IPS-18a (cell line): Measurements from ENCODE around the gene JAG1.
"Not testable (repeated sequence)": the region's sequence is repeated elsewhere in the genome, so short reads cannot be mapped to it uniquely, and the experiment has no call there.

Experiments used
- H3K27ac ChIP-seq: one replicate; pipeline ENCODE4 v1.5.1; 2013; ENCODE audit warnings: low read length
- H3K27me3 ChIP-seq: one replicate; pipeline ENCODE4 v1.6.1; 2013; ENCODE audit warnings: mild to moderate bottlenecking, low read length; ENCODE audit not compliant: control insufficient read depth, insufficient read depth
- H3K36me3 ChIP-seq: one replicate; pipeline ENCODE4 v1.6.1; 2013; ENCODE audit warnings: low read depth, low read length; ENCODE audit not compliant: control insufficient read depth
- H3K4me1 ChIP-seq: one replicate; pipeline ENCODE4 v1.6.1; 2013; ENCODE audit warnings: low read depth, low read length; ENCODE audit not compliant: control insufficient read depth
- H3K4me3 ChIP-seq: one replicate; pipeline ENCODE4 v1.5.1; 2013; ENCODE audit warnings: low read length
- H3K9ac ChIP-seq: one replicate; pipeline ENCODE4 v1.6.1; 2013; ENCODE audit warnings: mild to moderate bottlenecking, low read length, moderate library complexity
- H3K9me3 ChIP-seq: one replicate; pipeline ENCODE4 v1.6.1; 2013; ENCODE audit warnings: low read depth, low read length; ENCODE audit not compliant: control insufficient read depth

The JAG1 gene

GRCh38 chr20:10631126-10631525 is 42.7 kb downstream of the JAG1 start:
- Histone ChIP-seq H3K4me1 (peaks cover 68% of the 10 kb centered on the region), H3K27ac (no peak overlapping the region), H3K9ac (no peak overlapping the region), H3K9me3 (no peaks in the 10 kb centered on the region), H3K27me3 (no peaks in the 10 kb centered on the region), H3K4me3 (no peak overlapping the region), H3K36me3 (no peaks in the 10 kb centered on the region)

GRCh38 chr20:10629946-10630650 is 43.7 kb downstream of the JAG1 start:
- H3K27ac ChIP-seq = no peak overlapping the region
- no peaks in the 10 kb centered on the region for H3K27me3 ChIP-seq
- H3K4me1 ChIP-seq = peaks cover 59% of the 10 kb centered on the region
- no peaks in the 10 kb centered on the region for H3K9me3 ChIP-seq
- H3K4me3 ChIP-seq = no peak overlapping the region
- no peaks in the 10 kb centered on the region for H3K36me3 ChIP-seq
- no peak overlapping the region for H3K9ac ChIP-seq

GRCh38 chr20:10626896-10627295 is 46.9 kb downstream of the JAG1 start:
- no peaks in the 10 kb centered on the region for H3K36me3 ChIP-seq
- peaks cover 40% of the 10 kb centered on the region for H3K4me1 ChIP-seq
- H3K27ac ChIP-seq = no peak overlapping the region
- H3K9ac ChIP-seq = no peak overlapping the region
- H3K27me3 ChIP-seq = no peaks in the 10 kb centered on the region
- no peaks in the 10 kb centered on the region for H3K9me3 ChIP-seq
- no peak overlapping the region for H3K4me3 ChIP-seq

GRCh38 chr20:10625641-10626040 is 48.2 kb downstream of the JAG1 start:
- Histone ChIP-seq H3K27me3 (no peaks in the 10 kb centered on the region), H3K4me3 (no peak overlapping the region), H3K27ac (no peak overlapping the region), H3K36me3 (no peaks in the 10 kb centered on the region), H3K4me1 (peaks cover 31% of the 10 kb centered on the region), H3K9me3 (no peaks in the 10 kb centered on the region), H3K9ac (no peak overlapping the region)

GRCh38 chr20:10622657-10623418 is 51.0 kb downstream of the JAG1 start:
- Histone ChIP-seq H3K27me3 (no peaks in the 10 kb centered on the region), H3K27ac (no peak overlapping the region), H3K9ac (no peak overlapping the region), H3K4me3 (no peak overlapping the region), H3K9me3 (no peaks in the 10 kb centered on the region), H3K36me3 (no peaks in the 10 kb centered on the region), H3K4me1 (peaks cover 25% of the 10 kb centered on the region)

GRCh38 chr20:10621149-10621548 is 52.6 kb downstream of the JAG1 start:
- no peaks in the 10 kb centered on the region for H3K27me3 ChIP-seq
- H3K9ac ChIP-seq = no peak overlapping the region
- H3K36me3 ChIP-seq = no peaks in the 10 kb centered on the region
- peaks cover 22% of the 10 kb centered on the region for H3K4me1 ChIP-seq
- H3K4me3 ChIP-seq = no peak overlapping the region
- no peak overlapping the region for H3K27ac ChIP-seq
- no peaks in the 10 kb centered on the region for H3K9me3 ChIP-seq

GRCh38 chr20:10619427-10619826 is 54.4 kb downstream of the JAG1 start:
- H3K9ac ChIP-seq = no peak overlapping the region
- H3K36me3 ChIP-seq = no peaks in the 10 kb centered on the region
- H3K9me3 ChIP-seq = no peaks in the 10 kb centered on the region
- peaks cover 22% of the 10 kb centered on the region for H3K4me1 ChIP-seq
- no peak overlapping the region for H3K27ac ChIP-seq
- no peaks in the 10 kb centered on the region for H3K27me3 ChIP-seq
- peak overlapping the region; percentile 2 for H3K4me3 ChIP-seq

DNA sequence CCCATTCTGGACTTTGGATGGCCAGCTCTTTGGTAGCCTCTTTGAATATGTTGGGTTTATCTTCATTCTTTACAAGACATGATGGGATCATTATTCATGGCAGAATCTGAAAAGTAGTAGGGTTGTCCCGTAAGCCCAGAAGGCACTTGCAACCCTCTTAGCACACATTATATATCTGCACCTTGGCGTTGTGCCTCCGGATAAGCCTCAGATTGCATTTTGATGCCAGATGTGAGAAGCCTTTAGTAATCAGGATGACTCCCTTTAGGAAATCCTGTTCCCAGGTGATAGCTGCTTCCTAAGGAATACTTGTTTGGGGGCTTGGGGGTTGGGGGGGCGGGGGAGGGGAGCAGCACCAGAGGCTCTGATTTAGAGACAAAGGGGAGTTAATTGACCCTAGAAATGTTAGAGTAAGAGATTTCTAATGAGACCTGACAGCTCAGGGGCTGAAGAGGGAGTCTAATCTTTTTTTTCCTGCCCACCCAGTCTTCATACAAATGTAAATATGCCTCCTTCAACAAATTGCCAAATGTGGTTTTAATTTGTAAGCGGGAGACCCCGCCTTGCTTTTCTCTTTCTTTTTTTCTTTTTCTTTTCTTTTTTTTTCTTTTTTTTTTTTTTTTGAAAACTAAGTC is 55.1 kb downstream of the JAG1 start:
- Histone ChIP-seq H3K27ac (no peak overlapping the region), H3K27me3 (no peaks in the 10 kb centered on the region), H3K4me3 (no peak overlapping the region), H3K9me3 (no peaks in the 10 kb centered on the region), H3K9ac (no peak overlapping the region), H3K36me3 (no peaks in the 10 kb centered on the region), H3K4me1 (peaks cover 22% of the 10 kb centered on the region)

DNA sequence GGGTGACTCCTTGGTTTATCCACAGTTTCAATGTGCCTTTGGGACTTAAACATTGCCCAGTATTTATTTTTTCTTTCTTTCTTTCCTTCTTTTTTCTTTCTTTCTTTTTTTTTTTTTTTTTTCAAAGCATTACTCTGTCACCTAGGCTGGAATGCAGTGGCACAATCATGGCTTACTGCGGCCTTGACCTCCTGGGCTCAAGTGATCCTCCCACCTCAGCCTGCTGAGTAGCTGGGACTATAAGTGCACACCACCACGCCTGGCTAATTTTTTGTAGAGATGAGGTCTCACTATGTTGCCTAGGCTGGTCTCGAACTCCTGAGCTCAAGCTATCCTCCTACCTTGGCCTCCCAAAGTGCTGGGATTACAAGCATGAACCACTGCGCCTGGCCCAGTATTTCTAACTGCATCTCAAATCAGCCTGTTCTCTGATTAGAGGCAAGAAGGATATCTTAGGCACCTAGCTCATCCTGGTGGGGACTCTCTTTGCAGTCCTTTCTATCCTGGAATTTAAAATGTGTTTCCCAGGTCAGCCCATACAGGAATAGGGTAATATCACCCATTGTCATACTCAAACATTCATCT is 56.2 kb downstream of the JAG1 start:
- not testable (repeated sequence) for H3K9ac ChIP-seq, H3K9me3 ChIP-seq, H3K4me3 ChIP-seq, H3K27me3 ChIP-seq, H3K36me3 ChIP-seq, H3K27ac ChIP-seq
- peaks cover 22% of the 10 kb centered on the region for H3K4me1 ChIP-seq

GRCh38 chr20:10616212-10616611 is 57.6 kb downstream of the JAG1 start:
- Histone ChIP-seq H3K27me3 (no peaks in the 10 kb centered on the region), H3K36me3 (no peaks in the 10 kb centered on the region), H3K4me3 (no peak overlapping the region), H3K9ac (no peak overlapping the region), H3K4me1 (peaks cover 22% of the 10 kb centered on the region), H3K27ac (no peak overlapping the region), H3K9me3 (no peaks in the 10 kb centered on the region)

- Histone ChIP-seq H3K4me1 (peaks cover 12% of the 10 kb centered on the region), H3K36me3 (no peaks in the 10 kb centered on the region), H3K9me3 (no peaks in the 10 kb centered on the region), H3K27ac (no peak overlapping the region), H3K27me3 (no peaks in the 10 kb centered on the region), H3K4me3 (no peak overlapping the region), H3K9ac (no peak overlapping the region)
These were observed 59.9 kb downstream of the JAG1 start for GRCh38 chr20:10613911-10614310.
